HFF-Myc (cell line): ENCODE measurements around the gene KPNA3.
"Not testable (repeated sequence)": the region's sequence is repeated elsewhere in the genome, so short reads cannot be mapped to it uniquely, and the experiment has no call there.

Source experiments
- DNase-seq: peaks from one replicate; pipeline ENCODE4 v3.0.0-alpha.2; 2011; ENCODE audit warnings: low read depth; ENCODE audit errors: extremely low read depth
- H3K4me3 ChIP-seq: replicated peaks from 2 replicates; pipeline ENCODE4 v1.5.1; 2011; ENCODE audit warnings: low read depth, mild to moderate bottlenecking, control low read depth, low read length
- CTCF ChIP-seq: IDR thresholded peaks from 2 replicates; pipeline ENCODE4 v1.5.1; 2012; ENCODE audit warnings: mild to moderate bottlenecking, low read depth, low read length, control low read depth; ENCODE audit errors: missing control alignments

Gene KPNA3

DNA sequence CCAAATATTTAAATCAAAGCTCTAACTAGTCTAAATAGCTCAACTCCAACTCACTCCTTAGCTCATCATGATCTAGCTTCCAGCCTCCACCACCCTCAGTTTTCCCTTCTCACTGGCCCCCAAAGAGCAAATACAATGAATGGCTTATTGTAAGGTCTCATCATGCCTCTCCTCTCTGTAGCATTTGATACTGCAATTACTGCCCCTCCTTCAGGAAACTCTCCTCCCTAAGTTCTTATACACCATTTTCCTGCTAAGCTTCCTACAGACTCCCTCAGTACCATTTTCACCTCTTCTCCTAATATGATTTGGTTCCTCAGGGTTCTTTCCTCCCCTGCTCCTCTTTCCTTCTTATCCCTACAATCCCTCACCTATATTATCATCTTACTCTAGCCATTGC lies 12.8 kb downstream of the KPNA3 start:
- H3K4me3 ChIP-seq: no peak overlapping the region
- DNase-seq: no peak

DNA sequence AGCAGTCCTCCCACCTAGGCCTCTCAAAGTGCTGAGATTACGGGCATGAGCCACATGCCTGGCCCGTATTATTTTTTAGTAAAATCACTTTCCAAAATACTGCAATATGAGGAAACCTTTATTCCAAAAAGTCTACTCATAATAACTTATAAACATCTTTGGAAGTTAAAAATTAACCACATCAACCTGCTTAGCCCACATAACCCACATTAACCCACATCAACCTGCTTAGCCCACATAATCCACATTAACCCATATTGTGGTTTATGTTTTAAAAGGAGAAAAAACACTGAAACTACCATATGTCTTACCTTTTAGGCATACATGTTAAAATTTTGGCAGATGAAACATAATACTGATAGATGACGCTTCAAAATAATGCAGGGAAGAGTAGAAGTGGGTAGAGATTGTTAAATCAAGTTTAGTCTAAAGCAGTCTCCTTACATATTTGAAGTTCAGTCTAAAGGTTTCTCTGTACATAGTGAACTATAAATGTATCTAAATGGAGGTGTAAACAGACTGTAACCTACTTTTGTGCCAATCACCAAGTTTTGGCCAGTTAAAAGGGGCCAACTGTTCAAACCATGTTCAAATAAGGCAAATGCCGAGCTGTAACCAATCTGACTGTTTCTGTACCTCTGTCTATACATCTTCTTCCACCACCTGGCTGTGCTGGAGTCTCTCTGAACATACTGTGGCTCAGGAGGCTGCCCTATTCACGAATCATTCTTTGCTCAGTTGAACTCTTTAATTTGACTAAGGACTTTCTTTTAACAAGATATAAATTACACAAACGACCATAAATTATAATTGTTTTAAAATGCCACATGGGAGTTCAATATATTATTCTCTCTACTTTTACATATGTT lies 14.5 kb downstream of the KPNA3 start:
- H3K4me3 ChIP-seq: no peak overlapping the region
- no peak for TF ChIP-seq CTCF
- DNase-seq: no peak

More for the DNA sequence above, 12.8 kb downstream of the KPNA3 start:
- TF ChIP-seq CTCF: no peak

GRCh38 chr13:49776871-49777270 lies 15.6 kb downstream of the KPNA3 start:
- no peak overlapping the region for H3K4me3 ChIP-seq
- TF ChIP-seq CTCF: no peak
- no peak for DNase-seq

GRCh38 chr13:49774376-49775005 lies 18.0 kb downstream of the KPNA3 start:
- no peak overlapping the region for H3K4me3 ChIP-seq
- no peak for DNase-seq
- TF ChIP-seq CTCF: no peak

DNA sequence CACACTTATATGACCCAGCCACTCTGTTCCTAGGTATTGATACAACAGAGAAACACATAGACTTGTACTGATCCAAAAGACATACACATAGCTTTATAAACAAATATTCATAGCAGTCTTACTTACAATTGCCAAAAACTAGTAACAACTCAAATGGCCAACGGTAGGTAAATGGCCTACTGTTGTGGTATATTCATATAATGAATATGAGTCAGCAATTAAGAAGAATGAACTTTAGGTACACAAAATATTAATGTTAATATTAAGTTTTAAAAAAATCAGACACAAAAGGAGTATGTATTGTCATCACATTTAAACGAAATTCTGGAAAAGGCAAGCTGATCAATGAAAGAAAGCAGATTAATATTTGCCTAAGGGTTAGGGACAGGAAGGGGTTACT lies 19.7 kb downstream of the KPNA3 start:
- TF ChIP-seq CTCF: no peak
- no peak overlapping the region for H3K4me3 ChIP-seq
- no peak for DNase-seq

- DNase-seq, H3K4me3 ChIP-seq: not testable (repeated sequence)
These were observed 30.7 kb downstream of the KPNA3 start for GRCh38 chr13:49761811-49762210.

DNA sequence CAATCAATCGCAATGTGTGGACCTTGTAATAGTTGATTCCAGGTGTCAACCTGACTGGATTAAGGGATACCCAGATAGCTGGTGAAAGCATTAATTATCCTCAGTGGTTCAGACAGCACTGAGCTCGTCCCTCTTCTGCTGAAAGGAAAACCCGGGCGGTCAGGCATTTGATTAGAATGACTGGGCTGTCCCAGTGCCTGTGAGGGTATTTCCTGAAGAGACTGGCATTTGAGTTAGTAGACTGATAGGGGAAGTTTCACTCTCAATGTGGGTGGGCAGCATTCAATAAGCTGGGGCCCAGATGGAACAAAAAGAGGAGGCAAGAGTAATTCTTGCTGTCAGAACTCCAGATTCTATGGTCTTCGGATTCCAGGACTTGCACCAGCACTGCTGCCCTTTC lies 31.9 kb downstream of the KPNA3 start:
- no peak for TF ChIP-seq CTCF
- no peak overlapping the region for H3K4me3 ChIP-seq
- DNase-seq: no peak
